Fibroblast of pulmonary artery (primary cell): ENCODE results near the gene ZYX.
"Not testable (repeated sequence)": the region's sequence is repeated elsewhere in the genome, so short reads cannot be mapped to it uniquely, and the experiment has no call there.

Experiments used
- DNase-seq: peaks from one replicate; pipeline ENCODE4 v3.0.0-alpha.2; 2010; ENCODE audit warnings: low read depth
- H3K4me3 ChIP-seq: replicated peaks from 2 replicates; pipeline ENCODE4 v1.5.1; 2011; ENCODE audit warnings: low read depth, mild to moderate bottlenecking, control low read depth, low read length, moderate library complexity
- CTCF ChIP-seq: IDR thresholded peaks from 2 replicates; pipeline ENCODE4 v1.5.1; 2011; ENCODE audit warnings: mild to moderate bottlenecking, control low read depth, low read length, inconsistent platforms; ENCODE audit errors: missing control alignments

Gene ZYX

GRCh38 chr7:143399642-143400041, 18.5 kb downstream of the ZYX start:
- no peak for TF ChIP-seq CTCF
- DNase-seq: no peak
- no peak overlapping the region for H3K4me3 ChIP-seq

GRCh38 chr7:143401265-143401664, 20.1 kb downstream of the ZYX start:
- no peak for DNase-seq
- H3K4me3 ChIP-seq: no peak overlapping the region

GRCh38 chr7:143402233-143402632, 21.1 kb downstream of the ZYX start:
- H3K4me3 ChIP-seq, DNase-seq: not testable (repeated sequence)

More at GRCh38 chr7:143401265-143401664, 20.1 kb downstream of the ZYX start:
- no peak for TF ChIP-seq CTCF

- DNase-seq: peak; percentile 56
- no peak for TF ChIP-seq CTCF
- H3K4me3 ChIP-seq: no peak overlapping the region
Measured at GRCh38 chr7:143405173-143406001, 24.2 kb downstream of the ZYX start.

GRCh38 chr7:143406002-143406357, 24.8 kb downstream of the ZYX start:
- no peak overlapping the region for H3K4me3 ChIP-seq
- no peak for DNase-seq
- TF ChIP-seq CTCF: no peak

- no peak for DNase-seq
- no peak overlapping the region for H3K4me3 ChIP-seq
- TF ChIP-seq CTCF: no peak
Measured at GRCh38 chr7:143407287-143408251, 26.4 kb downstream of the ZYX start.

GRCh38 chr7:143408252-143408685, 27.1 kb downstream of the ZYX start:
- no peak for TF ChIP-seq CTCF
- no peak for DNase-seq
- H3K4me3 ChIP-seq: no peak overlapping the region
